Panc1 (cell line): ENCODE data around the gene MYADML2. TPM values are rescaled to one million over a fixed set of nuclear protein-coding genes. Genes with fewer than 3 reads are reported as not detected.

Experiments used
- ATAC-seq: fragments of 200-7000 bp; cut with Tn5 transposase; 2 replicates; pipeline ENCODE4 v1.9.1; 2020; ENCODE audit warnings: mild to moderate bottlenecking, moderate library complexity
- BruUV-seq: library from RNA; stranded (reverse); fragments of 400-500 nt; replicated peaks from 2 replicates; lab custom pipeline; 2021; lab: Mats Ljungman, UMichigan
- CTCF ChIA-PET: fragments of 300-600 bp; sonication (Branson Sonifier 250); formaldehyde crosslinking; loops from one replicate; lab custom pipeline; 2022; ENCODE audit warnings: antibody characterized with exemption; lab: Charles Lee
- POLR2A ChIA-PET: fragments of 300-600 bp; sonication (Branson Sonifier 250); formaldehyde crosslinking; loops from one replicate; lab custom pipeline; 2022; ENCODE audit warnings: antibody characterized with exemption; lab: Charles Lee
- DNase-seq: peaks from one replicate; pipeline ENCODE4 v3.0.0-alpha.2; 2010; ENCODE audit warnings: low read depth, low spot score
- H3K27ac ChIP-seq: 2 replicates; pipeline ENCODE4 v1.5.1; 2011; ENCODE audit warnings: mild to moderate bottlenecking, low read length, inconsistent platforms
- H3K27me3 ChIP-seq: fragments of 200-500 bp; sonication (Bioruptor generic); 2 replicates; pipeline ENCODE4 v1.6.0; 2014; ENCODE audit warnings: low read length, inconsistent platforms; ENCODE audit not compliant: control insufficient read depth, insufficient read depth
- H3K36me3 ChIP-seq: fragments of 200-500 bp; sonication (Bioruptor generic); 2 replicates; pipeline ENCODE4 v1.5.1; 2014; ENCODE audit warnings: inconsistent platforms, mild to moderate bottlenecking, low read length, moderate library complexity; ENCODE audit not compliant: control insufficient read depth, insufficient read depth
- H3K4me1 ChIP-seq: 2 replicates; pipeline ENCODE4 v1.5.1; 2011; ENCODE audit warnings: inconsistent platforms, mild to moderate bottlenecking, low read length, moderate library complexity; ENCODE audit not compliant: control insufficient read depth, insufficient read depth
- H3K4me3 ChIP-seq, 2 experiments: 2 replicates each; pipeline ENCODE4 v1.5.1; 2011 to 2012; ENCODE audit warnings: low read depth in 2 of 2, low read length in 2 of 2, mild to moderate bottlenecking in 2 of 2, inconsistent platforms in 1 of 2, moderate library complexity in 1 of 2
- H3K9me3 ChIP-seq: fragments of 200-500 bp; sonication (Bioruptor generic); 2 replicates; pipeline ENCODE4 v1.5.1; 2014; ENCODE audit warnings: low read depth, mild to moderate bottlenecking, inconsistent platforms, low read length, moderate library complexity; ENCODE audit not compliant: control insufficient read depth, insufficient read depth
- POLR2AphosphoS5 ChIP-seq: IDR thresholded peaks from 2 replicates; pipeline ENCODE4 v1.6.1; 2012; ENCODE audit warnings: mild to moderate bottlenecking, low read depth, low read length, moderate library complexity
- SIN3A ChIP-seq: IDR thresholded peaks from 2 replicates; pipeline ENCODE4 v1.6.1; 2012; ENCODE audit warnings: low read depth, mild to moderate bottlenecking, low read length, moderate library complexity, borderline replicate concordance; ENCODE audit not compliant: insufficient read depth
- TCF7L2 ChIP-seq: IDR thresholded peaks from 2 replicates; pipeline ENCODE4 v1.6.1; 2011; ENCODE audit warnings: mild to moderate bottlenecking, low read depth, low read length, inconsistent platforms
- in situ Hi-C: cut with HindIII; loops from 2 replicates; pipeline ENCODE4 v1.10.0; 2016; ENCODE audit warnings: low sequenced_read_pairs, low pct_unique_long_range_greater_than_20kb
- intact Hi-C: fragments of 100-400 bp; cut with micrococcal nuclease; formaldehyde crosslinking; loops from one replicate; pipeline ENCODE4 v1.10.0; 2022; ENCODE audit not compliant: unreplicated experiment
- total RNA-seq: library from RNA; stranded (reverse); gene quantifications from one replicate; pipeline ENCODE4 v1.2.1, GENCODE V29; 2021; ENCODE audit not compliant: unreplicated experiment
- TF ChIP-seq, protein P1 (sequence below), 2 experiments: IDR thresholded peaks; 2 replicates each; pipeline ENCODE4 v1.6.1; 2011 to 2012; ENCODE audit warnings: low read depth in 2 of 2, control low read depth in 1 of 2, low read length in 1 of 2, mild to moderate bottlenecking in 1 of 2, moderate library complexity in 1 of 2; ENCODE audit not compliant: insufficient read depth in 1 of 2
- TF ChIP-seq, protein P2 (sequence below): fragments of 450-650 bp; IDR thresholded peaks from 2 replicates; pipeline ENCODE4 v1.5.1; 2017; ENCODE audit warnings: mild to moderate bottlenecking

Gene MYADML2
- total RNA-seq, 1 experiment from 2014 or later, result not detected

DNA sequence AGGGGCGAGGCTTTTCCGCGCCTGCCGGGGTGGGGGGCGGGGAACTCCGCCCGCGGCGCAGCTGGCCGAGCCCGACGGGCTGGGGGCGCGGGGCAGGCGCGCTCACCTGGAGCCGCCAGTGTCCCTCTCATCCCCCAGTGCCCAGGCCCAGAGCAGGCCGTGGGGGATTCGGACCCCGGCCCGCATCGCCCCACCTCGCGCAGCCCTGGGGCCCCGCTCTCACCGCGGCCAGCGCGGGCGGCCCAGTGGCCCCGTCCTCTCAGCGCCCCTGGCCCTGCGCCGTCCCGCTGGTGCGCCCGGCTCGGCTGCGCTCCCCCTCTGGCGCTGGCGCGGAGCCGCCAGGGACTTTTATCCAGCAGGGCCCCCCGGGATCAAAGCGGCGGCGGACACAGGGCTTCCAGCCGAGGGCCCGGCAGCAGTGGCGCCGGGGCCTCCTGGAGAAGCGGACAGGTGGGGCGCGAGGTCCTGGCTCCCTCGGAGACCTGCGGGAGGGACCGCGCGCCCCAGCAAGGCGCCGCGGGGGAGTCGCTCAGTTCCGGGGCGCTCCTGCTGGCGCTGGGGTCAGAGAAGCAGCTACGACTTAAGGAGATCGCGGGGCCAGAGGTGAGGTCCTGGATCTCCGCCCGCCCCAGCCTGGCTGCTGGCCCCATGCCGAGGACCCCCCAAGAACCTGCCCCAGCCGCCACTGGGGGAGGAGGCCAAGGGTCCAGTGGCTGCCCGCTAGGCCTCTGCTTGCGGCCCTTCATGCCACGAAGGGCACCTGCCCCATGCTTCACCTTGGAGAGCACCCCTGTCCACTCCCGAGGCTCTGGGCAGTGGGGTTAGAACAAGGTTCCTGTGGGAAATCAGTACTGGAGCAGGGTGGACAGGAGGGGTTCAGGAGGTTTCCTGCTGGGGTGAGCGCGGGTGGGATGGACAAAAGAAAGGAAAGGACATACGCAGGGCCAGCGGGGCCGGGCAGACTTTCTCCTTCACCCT is 14.8 kb upstream of the MYADML2 start:
- ATAC-seq, result no peak
- no peak for TF ChIP-seq SIN3A
- TF ChIP-seq, protein P1, sequence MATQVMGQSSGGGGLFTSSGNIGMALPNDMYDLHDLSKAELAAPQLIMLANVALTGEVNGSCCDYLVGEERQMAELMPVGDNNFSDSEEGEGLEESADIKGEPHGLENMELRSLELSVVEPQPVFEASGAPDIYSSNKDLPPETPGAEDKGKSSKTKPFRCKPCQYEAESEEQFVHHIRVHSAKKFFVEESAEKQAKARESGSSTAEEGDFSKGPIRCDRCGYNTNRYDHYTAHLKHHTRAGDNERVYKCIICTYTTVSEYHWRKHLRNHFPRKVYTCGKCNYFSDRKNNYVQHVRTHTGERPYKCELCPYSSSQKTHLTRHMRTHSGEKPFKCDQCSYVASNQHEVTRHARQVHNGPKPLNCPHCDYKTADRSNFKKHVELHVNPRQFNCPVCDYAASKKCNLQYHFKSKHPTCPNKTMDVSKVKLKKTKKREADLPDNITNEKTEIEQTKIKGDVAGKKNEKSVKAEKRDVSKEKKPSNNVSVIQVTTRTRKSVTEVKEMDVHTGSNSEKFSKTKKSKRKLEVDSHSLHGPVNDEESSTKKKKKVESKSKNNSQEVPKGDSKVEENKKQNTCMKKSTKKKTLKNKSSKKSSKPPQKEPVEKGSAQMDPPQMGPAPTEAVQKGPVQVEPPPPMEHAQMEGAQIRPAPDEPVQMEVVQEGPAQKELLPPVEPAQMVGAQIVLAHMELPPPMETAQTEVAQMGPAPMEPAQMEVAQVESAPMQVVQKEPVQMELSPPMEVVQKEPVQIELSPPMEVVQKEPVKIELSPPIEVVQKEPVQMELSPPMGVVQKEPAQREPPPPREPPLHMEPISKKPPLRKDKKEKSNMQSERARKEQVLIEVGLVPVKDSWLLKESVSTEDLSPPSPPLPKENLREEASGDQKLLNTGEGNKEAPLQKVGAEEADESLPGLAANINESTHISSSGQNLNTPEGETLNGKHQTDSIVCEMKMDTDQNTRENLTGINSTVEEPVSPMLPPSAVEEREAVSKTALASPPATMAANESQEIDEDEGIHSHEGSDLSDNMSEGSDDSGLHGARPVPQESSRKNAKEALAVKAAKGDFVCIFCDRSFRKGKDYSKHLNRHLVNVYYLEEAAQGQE (IDR thresholded peaks at IDR 0.05; ENCODE audit: insufficient read depth in 1 of 2, low read depth in 2 of 2, low read length in 1 of 2), result no peak
- TF ChIP-seq, protein P2, sequence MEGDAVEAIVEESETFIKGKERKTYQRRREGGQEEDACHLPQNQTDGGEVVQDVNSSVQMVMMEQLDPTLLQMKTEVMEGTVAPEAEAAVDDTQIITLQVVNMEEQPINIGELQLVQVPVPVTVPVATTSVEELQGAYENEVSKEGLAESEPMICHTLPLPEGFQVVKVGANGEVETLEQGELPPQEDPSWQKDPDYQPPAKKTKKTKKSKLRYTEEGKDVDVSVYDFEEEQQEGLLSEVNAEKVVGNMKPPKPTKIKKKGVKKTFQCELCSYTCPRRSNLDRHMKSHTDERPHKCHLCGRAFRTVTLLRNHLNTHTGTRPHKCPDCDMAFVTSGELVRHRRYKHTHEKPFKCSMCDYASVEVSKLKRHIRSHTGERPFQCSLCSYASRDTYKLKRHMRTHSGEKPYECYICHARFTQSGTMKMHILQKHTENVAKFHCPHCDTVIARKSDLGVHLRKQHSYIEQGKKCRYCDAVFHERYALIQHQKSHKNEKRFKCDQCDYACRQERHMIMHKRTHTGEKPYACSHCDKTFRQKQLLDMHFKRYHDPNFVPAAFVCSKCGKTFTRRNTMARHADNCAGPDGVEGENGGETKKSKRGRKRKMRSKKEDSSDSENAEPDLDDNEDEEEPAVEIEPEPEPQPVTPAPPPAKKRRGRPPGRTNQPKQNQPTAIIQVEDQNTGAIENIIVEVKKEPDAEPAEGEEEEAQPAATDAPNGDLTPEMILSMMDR, result no peak
- TF ChIP-seq TCF7L2, result no peak
- no peak for TF ChIP-seq POLR2AphosphoS5
- Histone ChIP-seq H3K9me3 (no peaks in the 10 kb centered on the region), H3K27ac (no peak overlapping the region), H3K36me3 (peaks cover 5% of the 10 kb centered on the region; the same call in 1 of the 2 replicates), H3K4me1 (peaks cover 6% of the 10 kb centered on the region), H3K4me3 (no peak overlapping the region), H3K27me3 (no peaks in the 10 kb centered on the region; the same call in 1 of the 2 replicates)
- DNase-seq, result no peak
- intact Hi-C loops, result loop anchor here (2.0 kb wide), 1 partner anchor 59 kb away; no protein-coding TSS in a partner anchor
- in situ Hi-C loops, result no loop called here
- no TSS peak for BruUV-seq
- ChIA-PET POLR2A (interaction anchor here (0.6 kb wide), 1 partner anchor 37 kb away, joined by 5 read pairs; no protein-coding TSS in a partner anchor), CTCF (interaction anchor here (4.4 kb wide), 1 partner anchor 59 kb away, joined by 37 read pairs; the partner anchor contains the start of genes CENPX and LRRC45)

DNA sequence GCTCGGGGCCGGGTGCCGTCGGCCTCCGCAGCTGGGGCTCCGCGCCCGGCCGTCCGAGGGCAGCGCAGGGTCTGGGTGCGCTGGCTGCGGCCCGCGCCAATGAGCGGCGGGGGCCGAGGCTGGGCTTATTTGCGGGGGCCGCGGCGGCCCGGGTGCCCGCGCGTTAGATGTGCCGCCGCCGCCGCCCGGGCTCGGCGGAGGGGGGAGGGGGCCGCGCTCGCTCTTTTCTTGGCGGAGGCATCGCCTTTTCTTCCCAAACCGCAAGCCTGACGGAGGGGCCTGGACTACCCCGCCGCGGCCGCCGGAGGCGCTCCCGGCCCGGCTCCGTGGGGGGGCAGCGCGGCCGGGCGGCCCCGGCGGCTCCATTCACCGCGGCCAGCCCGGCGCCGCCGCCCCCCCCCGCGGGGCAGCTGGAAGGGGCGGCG is 14.1 kb upstream of the MYADML2 start, which contains the start of gene NOTUM:
TSS of gene NOTUM (minus strand) at position 101 of the 425 bp plus-strand sequence. CDS start 278 bp downstream, outside the sequence.
- Histone ChIP-seq H3K9me3 (no peaks in the 10 kb centered on the region), H3K4me3 (peak within 1 kb of the TSS; percentile 48 to 51), H3K27me3 (no peaks in the 10 kb centered on the region; the same call in 1 of the 2 replicates), H3K36me3 (peaks cover 5% of the 10 kb centered on the region; the same call in 1 of the 2 replicates), H3K4me1 (peaks cover 6% of the 10 kb centered on the region), H3K27ac (peak within 1 kb of the TSS; percentile 54; the same call in 1 of the 2 replicates)
- DNase-seq, result no peak
- TF ChIP-seq POLR2AphosphoS5 (no peak), TCF7L2 (peak; percentile 88)
- TF ChIP-seq, protein P1 (IDR thresholded peaks at IDR 0.05; ENCODE audit: insufficient read depth in 1 of 2, low read depth in 2 of 2, low read length in 1 of 2), result no peak
- peak; percentile 14; the same call in 1 of the 2 replicates for ATAC-seq
- intact Hi-C loops (no loop called here), in situ Hi-C loops (no loop called here)
- POLR2A ChIA-PET, result interaction anchor here (0.6 kb wide), 1 partner anchor 36 kb away, joined by 5 read pairs; no protein-coding TSS in a partner anchor
- no TSS peak for BruUV-seq
- CTCF ChIA-PET, result interaction anchor here (4.4 kb wide), 1 partner anchor 60 kb away, joined by 37 read pairs; the partner anchor contains the start of genes CENPX and LRRC45
